HL-60 (cell line): ENCODE results near the gene TMEM129.

Experiments used
- DNase-seq, 2 experiments: peaks; one replicate each; pipeline ENCODE4 v3.0.0-alpha.2; 2010 to 2020; ENCODE audit warnings: low read depth in 1 of 2, low spot score in 1 of 2
- H3K27ac ChIP-seq: fragments of 250-450 bp; sonication (Bioruptor Pico); replicated peaks from 2 replicates; pipeline ENCODE4 v1.5.1; 2020; ENCODE audit warnings: mild to moderate bottlenecking, moderate library complexity
- H3K27me3 ChIP-seq: fragments of 250-450 bp; sonication (Bioruptor Pico); 2 replicates; pipeline ENCODE4 v1.5.1; 2021; ENCODE audit warnings: mild to moderate bottlenecking, moderate library complexity; ENCODE audit not compliant: insufficient read depth, poor library complexity, severe bottlenecking
- H3K4me3 ChIP-seq: replicated peaks from 2 replicates; pipeline ENCODE4 v1.5.1; 2011; ENCODE audit warnings: mild to moderate bottlenecking, control low read depth, low read length; ENCODE audit not compliant: insufficient read depth
- GABPA ChIP-seq: IDR thresholded peaks from 2 replicates; pipeline ENCODE4 v1.6.1; 2012; ENCODE audit warnings: low read depth
- POLR2AphosphoS5 ChIP-seq: IDR thresholded peaks from 2 replicates; pipeline ENCODE4 v1.6.1; 2012; ENCODE audit warnings: low read depth
- SPI1 ChIP-seq: IDR thresholded peaks from 2 replicates; pipeline ENCODE4 v1.6.1; 2012; ENCODE audit warnings: low read depth, mild to moderate bottlenecking, borderline replicate concordance
- TF ChIP-seq, protein P1 (sequence below): IDR thresholded peaks from one replicate; pipeline ENCODE4 v1.5.1; 2011; ENCODE audit warnings: low read length, control low read depth, inconsistent platforms; ENCODE audit not compliant: insufficient read depth
- TF ChIP-seq, protein P2 (sequence below): IDR thresholded peaks from 2 replicates; pipeline ENCODE4 v1.6.1; 2012; ENCODE audit warnings: low read depth; ENCODE audit not compliant: insufficient replicate concordance

Gene TMEM129

GRCh38 chr4:1684506-1685234 lies 36.5 kb downstream of the TMEM129 start:
- no peak for DNase-seq
- TF ChIP-seq, protein P1, sequence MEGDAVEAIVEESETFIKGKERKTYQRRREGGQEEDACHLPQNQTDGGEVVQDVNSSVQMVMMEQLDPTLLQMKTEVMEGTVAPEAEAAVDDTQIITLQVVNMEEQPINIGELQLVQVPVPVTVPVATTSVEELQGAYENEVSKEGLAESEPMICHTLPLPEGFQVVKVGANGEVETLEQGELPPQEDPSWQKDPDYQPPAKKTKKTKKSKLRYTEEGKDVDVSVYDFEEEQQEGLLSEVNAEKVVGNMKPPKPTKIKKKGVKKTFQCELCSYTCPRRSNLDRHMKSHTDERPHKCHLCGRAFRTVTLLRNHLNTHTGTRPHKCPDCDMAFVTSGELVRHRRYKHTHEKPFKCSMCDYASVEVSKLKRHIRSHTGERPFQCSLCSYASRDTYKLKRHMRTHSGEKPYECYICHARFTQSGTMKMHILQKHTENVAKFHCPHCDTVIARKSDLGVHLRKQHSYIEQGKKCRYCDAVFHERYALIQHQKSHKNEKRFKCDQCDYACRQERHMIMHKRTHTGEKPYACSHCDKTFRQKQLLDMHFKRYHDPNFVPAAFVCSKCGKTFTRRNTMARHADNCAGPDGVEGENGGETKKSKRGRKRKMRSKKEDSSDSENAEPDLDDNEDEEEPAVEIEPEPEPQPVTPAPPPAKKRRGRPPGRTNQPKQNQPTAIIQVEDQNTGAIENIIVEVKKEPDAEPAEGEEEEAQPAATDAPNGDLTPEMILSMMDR, result no peak
- TF ChIP-seq POLR2AphosphoS5 (no peak), SPI1 (no peak), GABPA (no peak)
- TF ChIP-seq, protein P2, sequence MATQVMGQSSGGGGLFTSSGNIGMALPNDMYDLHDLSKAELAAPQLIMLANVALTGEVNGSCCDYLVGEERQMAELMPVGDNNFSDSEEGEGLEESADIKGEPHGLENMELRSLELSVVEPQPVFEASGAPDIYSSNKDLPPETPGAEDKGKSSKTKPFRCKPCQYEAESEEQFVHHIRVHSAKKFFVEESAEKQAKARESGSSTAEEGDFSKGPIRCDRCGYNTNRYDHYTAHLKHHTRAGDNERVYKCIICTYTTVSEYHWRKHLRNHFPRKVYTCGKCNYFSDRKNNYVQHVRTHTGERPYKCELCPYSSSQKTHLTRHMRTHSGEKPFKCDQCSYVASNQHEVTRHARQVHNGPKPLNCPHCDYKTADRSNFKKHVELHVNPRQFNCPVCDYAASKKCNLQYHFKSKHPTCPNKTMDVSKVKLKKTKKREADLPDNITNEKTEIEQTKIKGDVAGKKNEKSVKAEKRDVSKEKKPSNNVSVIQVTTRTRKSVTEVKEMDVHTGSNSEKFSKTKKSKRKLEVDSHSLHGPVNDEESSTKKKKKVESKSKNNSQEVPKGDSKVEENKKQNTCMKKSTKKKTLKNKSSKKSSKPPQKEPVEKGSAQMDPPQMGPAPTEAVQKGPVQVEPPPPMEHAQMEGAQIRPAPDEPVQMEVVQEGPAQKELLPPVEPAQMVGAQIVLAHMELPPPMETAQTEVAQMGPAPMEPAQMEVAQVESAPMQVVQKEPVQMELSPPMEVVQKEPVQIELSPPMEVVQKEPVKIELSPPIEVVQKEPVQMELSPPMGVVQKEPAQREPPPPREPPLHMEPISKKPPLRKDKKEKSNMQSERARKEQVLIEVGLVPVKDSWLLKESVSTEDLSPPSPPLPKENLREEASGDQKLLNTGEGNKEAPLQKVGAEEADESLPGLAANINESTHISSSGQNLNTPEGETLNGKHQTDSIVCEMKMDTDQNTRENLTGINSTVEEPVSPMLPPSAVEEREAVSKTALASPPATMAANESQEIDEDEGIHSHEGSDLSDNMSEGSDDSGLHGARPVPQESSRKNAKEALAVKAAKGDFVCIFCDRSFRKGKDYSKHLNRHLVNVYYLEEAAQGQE, result no peak
- Histone ChIP-seq H3K27ac (no peak overlapping the region), H3K4me3 (peak overlapping the region; percentile 24), H3K27me3 (peaks cover 2% of the 10 kb centered on the region)

DNA sequence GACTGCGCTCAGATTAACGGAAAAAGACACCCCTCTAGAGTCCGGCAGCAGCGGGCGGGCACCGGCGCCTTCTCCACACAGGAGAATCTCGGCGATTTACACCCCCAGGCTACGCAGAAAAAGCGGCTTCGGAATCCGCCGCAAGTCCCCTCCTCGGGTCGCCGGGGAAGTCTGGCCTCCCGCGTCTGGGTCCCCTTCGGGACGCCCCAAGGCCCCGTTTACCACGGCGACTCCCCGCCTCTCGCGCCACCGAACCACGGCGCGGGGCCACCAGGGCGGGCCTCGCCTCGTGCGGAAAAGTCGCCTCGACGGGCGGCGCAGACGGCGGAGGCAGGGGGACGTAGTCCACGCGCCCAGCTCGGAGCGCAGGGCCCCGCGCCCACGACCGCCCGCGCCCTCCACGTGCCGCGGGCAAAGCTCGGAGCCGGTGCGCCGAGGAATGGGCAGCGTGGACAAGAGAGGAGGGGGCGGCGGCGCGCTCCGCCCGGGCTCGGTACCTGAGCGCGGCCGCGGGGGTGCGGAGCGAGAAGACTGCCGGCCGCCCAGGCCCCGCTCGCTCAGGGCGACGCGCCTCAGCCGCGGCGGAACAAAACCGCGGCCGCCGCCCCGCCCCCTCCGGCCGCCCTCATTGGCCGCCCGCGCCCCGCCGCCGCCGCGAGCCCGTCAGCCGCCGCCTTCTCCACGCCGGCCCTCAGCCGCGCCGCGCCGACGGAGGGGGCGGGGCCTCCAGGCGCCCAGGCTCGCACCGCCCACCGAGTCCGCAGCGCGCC lies 37.2 kb downstream of the TMEM129 start, which contains the start of gene FAM53A:
Gene FAM53A (minus strand): TSS at position 578 of the 770 bp plus-strand sequence. CDS start 15,572 bp downstream, outside the sequence.
- DNase-seq, result peak in 1 of 2 experiments; percentile 85
- no peak within 1 kb of the TSS; the same call in 1 of the 2 replicates for H3K27ac ChIP-seq
- H3K27me3 ChIP-seq, result peaks cover 2% of the 10 kb centered on the region
- TF ChIP-seq, protein P2, result no peak
- TF ChIP-seq, protein P1, result no peak
- TF ChIP-seq GABPA (no peak), POLR2AphosphoS5 (no peak), SPI1 (no peak)
- peak within 1 kb of the TSS; percentile 37 for H3K4me3 ChIP-seq

DNA sequence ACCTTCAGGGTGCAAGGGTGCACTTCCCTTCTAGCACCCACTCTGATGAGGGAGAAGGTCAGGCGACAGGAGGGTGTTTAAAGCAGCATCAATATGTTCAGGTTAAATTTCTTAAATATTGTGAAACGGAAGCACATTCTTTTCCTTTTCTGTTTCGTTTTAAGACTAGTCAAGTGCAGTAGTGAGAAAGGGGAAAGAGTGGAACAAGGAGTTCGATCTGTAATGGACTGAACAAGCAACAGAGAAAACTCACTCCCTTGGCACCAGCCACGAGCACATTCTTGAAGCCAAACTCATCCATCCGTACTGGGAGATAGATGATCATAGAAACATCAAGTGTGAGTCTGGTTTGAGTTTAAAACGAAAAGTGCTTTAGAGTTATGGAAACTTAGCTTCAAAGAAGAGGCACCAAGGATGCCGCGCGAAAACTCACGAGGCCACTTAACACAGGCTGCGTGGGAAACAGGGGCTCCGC lies 37.8 kb downstream of the TMEM129 start:
- H3K27ac ChIP-seq, result no peak overlapping the region; the same call in 1 of the 2 replicates
- no peak for DNase-seq

More for the DNA sequence above, 37.8 kb downstream of the TMEM129 start:
- Histone ChIP-seq H3K4me3 (peak overlapping the region; percentile 37), H3K27me3 (peaks cover 2% of the 10 kb centered on the region)
- TF ChIP-seq, protein P2, result no peak
- TF ChIP-seq POLR2AphosphoS5 (no peak), GABPA (no peak), SPI1 (no peak)
- TF ChIP-seq, protein P1, result no peak
